Body of pancreas (tissue), 4 donors: ENCODE data around the gene NFIC. TPM values are rescaled to one million over a fixed set of nuclear protein-coding genes. Genes with fewer than 3 reads are reported as not detected.
"Not testable (repeated sequence)": the region's sequence is repeated elsewhere in the genome, so short reads cannot be mapped to it uniquely, and the experiment has no call there.

ENCODE experiments used
- ATAC-seq: fragments of 150-250 bp; one replicate; pipeline ENCODE4 v1.9.1; 2016
- DNase-seq, 4 donors: peaks; one replicate each; pipeline ENCODE4 v3.0.0-alpha.2; 2019
- H3K27ac ChIP-seq, 4 donors: fragments of 200-600 bp; sonication (generic); 1 replicate in 3 of 4; 2 replicates in 1 of 4; pipeline versions ENCODE4 v1.5.1 to v1.6.1; 2016 to 2019; ENCODE audit warnings: mild to moderate bottlenecking in 1 of 4, mixed read lengths in 1 of 4, moderate library complexity in 1 of 4
- H3K27me3 ChIP-seq, 2 donors: fragments of 200-600 bp; sonication (generic); one replicate each; pipeline ENCODE4 v1.6.0; 2016; ENCODE audit warnings: mild to moderate bottlenecking in 1 of 2
- H3K36me3 ChIP-seq, 2 donors: fragments of 200-600 bp; sonication (generic); replicated peaks in 1 of 2; 2 replicates each; pipeline ENCODE4 v1.5.1; 2016; ENCODE audit warnings: low read depth in 2 of 2; ENCODE audit not compliant: insufficient read depth in 1 of 2
- H3K4me1 ChIP-seq: fragments of 200-600 bp; sonication (generic); one replicate; pipeline ENCODE4 v1.6.0; 2016
- H3K4me3 ChIP-seq, 2 donors: fragments of 200-600 bp; sonication (generic); 1 replicate in 1 of 2; 2 replicates in 1 of 2; pipeline ENCODE4 v1.5.1; 2016 to 2019
- H3K9me3 ChIP-seq, 3 donors: fragments of 200-600 bp; sonication (generic); 1 replicate in 2 of 3; 2 replicates in 1 of 3; pipeline ENCODE4 v1.5.1; 2016
- POLR2A ChIP-seq, 3 donors: fragments of 450-650 bp; IDR thresholded peaks; one replicate each; pipeline ENCODE4 v1.6.1; 2016; ENCODE audit warnings: antibody characterized with exemption in 3 of 3, mild to moderate bottlenecking in 2 of 3
- WGBS, 2 donors: methylation state at CpG; one replicate each; pipeline ENCODE4 v1.1.5; 2017; 5-methylcytosine and 5-hydroxymethylcytosine counted together
- intact Hi-C: fragments of 100-400 bp; cut with DNase I; formaldehyde crosslinking; loops from one replicate; pipeline ENCODE4 v1.15.1; 2023
- total RNA-seq, 2 donors: library from RNA; depleted of rRNA; stranded (reverse); fragments of >200 nt; gene quantifications; one replicate each; pipeline ENCODE4 v1.1.0, GENCODE V29; 2016
- TF ChIP-seq, protein P1 (sequence below), 7 experiments: fragments of 450-650 bp in 4 of 7; fragments of 200-600 bp in 3 of 7; sonication (generic) in 3 of 7; IDR thresholded peaks; one replicate each; pipeline ENCODE4 v1.5.1; 2016 to 2019; ENCODE audit warnings: antibody characterized with exemption in 7 of 7

NFIC gene
- total RNA-seq, 2 donors from 2014 or later, result 178 to 186 TPM

DNA sequence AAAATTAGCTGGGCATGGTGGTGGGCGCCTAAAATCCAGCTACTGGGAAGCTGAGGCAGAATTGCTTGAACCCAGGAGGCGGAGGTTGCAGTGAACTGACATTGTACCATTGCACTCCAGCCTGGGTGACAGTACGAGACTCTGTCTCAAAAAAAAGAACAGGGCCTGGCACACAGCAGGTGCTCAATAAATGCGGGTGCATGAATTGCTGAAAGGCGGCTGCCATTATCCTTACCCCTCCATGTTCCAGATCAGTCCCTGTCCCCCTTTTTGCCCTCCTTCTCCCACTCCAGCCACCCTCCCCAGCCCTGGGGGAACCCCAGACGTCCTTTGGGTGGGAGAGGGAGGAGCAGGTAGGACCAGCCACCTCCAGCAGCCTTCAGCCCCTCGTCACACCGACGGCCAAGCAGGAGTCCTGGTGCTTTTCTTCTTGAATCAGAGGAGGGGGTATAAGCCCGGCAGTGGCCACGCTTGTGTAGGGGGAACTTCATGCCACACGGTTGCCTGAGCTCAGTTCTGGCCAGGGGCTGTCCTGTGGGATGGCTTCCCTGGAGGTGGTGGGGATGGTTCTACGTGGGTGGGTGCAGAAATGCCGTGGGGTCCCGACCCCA is 20.4 kb upstream of the NFIC start:
- intact Hi-C loops, result no loop called here
- H3K9me3 ChIP-seq, result no peaks in the 10 kb centered on the region
- ATAC-seq, result no peak
- peak overlapping the region; percentile 90 to 99 (median 98) for H3K27ac ChIP-seq
- WGBS, 2 donors, result 63 to 66% methylated on average over 11 to 15 of the region's 15 CpGs
- peak in 1 of 4 donors; percentile 24 for DNase-seq
- no peaks in the 10 kb centered on the region for H3K27me3 ChIP-seq
- no peaks in the 10 kb centered on the region for H3K36me3 ChIP-seq
- H3K4me3 ChIP-seq, result no peak overlapping the region
- no peak for TF ChIP-seq POLR2A (IDR thresholded peaks at IDR 0.05)
- TF ChIP-seq, protein P1, sequence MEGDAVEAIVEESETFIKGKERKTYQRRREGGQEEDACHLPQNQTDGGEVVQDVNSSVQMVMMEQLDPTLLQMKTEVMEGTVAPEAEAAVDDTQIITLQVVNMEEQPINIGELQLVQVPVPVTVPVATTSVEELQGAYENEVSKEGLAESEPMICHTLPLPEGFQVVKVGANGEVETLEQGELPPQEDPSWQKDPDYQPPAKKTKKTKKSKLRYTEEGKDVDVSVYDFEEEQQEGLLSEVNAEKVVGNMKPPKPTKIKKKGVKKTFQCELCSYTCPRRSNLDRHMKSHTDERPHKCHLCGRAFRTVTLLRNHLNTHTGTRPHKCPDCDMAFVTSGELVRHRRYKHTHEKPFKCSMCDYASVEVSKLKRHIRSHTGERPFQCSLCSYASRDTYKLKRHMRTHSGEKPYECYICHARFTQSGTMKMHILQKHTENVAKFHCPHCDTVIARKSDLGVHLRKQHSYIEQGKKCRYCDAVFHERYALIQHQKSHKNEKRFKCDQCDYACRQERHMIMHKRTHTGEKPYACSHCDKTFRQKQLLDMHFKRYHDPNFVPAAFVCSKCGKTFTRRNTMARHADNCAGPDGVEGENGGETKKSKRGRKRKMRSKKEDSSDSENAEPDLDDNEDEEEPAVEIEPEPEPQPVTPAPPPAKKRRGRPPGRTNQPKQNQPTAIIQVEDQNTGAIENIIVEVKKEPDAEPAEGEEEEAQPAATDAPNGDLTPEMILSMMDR (IDR thresholded peaks at IDR 0.05), result no peak
- peaks cover 85% of the 10 kb centered on the region for H3K4me1 ChIP-seq

DNA sequence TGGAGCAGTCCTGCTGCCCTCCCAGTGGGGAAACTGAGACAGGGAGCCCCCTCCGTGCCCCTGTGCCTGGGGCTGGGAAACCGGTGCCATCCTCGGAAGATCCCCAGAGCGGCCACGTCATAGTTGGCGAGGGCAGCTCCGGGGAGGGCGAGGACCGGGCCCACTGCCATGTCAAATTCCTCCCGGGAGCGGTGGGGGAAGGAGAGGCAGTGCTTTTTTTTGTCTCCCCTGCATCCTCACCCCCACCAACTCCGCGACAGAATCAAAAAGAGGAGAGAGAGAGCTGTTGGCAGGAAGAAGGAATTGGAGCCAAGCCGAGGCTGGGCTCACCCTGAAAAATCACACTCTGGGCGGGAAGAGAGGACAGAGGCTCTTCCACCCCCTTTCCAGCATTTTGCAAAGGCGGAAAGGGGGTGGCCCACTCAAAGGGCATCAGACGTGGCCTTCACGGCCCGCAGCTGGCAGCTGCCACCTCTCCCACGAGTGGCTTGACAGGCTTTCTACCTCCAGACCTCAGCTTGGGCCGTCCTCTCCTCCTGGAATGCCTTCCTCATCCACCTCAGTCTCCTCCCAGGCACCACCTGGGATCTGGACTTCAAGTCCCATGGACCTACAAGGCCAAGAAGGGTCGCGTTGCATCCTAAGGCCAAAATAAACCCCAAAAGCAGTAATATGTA is 19.6 kb upstream of the NFIC start:
- intact Hi-C loops, result no loop called here
- DNase-seq, result peak; percentile 93 to 98 (median 97)
- no peaks in the 10 kb centered on the region for H3K9me3 ChIP-seq
- peak overlapping the region; percentile 90 to 99 (median 98) for H3K27ac ChIP-seq
- no peaks in the 10 kb centered on the region for H3K36me3 ChIP-seq
- peaks cover 87% of the 10 kb centered on the region for H3K4me1 ChIP-seq
- TF ChIP-seq, protein P1 (IDR thresholded peaks at IDR 0.05), result no peak
- TF ChIP-seq POLR2A (IDR thresholded peaks at IDR 0.05), result peak in 2 of 3 donors; percentile 46 to 53
- WGBS, 2 donors, result 1 to 14% methylated on average over 15 to 22 of the region's 23 CpGs
- ATAC-seq, result peak; percentile 74
- H3K4me3 ChIP-seq, result no peak overlapping the region
- H3K27me3 ChIP-seq, result no peaks in the 10 kb centered on the region

DNA sequence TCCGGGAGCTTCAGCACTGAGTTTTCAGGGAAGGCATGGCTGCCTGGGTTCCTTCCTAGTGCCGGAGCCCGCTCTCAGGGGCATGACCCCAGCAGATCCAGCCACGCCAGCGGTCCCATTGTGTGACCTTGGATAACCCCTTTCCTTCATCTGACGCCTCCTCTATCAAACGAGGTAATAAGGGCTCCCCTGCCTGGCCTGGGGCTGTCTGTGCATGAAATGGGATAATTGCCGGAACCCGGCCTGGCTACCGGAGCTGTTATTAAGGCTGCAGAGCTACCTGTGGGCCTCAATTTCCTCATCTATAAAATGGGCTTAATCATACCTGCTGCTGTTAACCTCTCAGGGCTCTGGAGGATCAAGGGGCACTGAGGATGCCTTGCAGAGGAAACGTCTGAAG is 18.3 kb upstream of the NFIC start:
- intact Hi-C loops, result no loop called here
- TF ChIP-seq, protein P1 (IDR thresholded peaks at IDR 0.05), result no peak
- no peak for TF ChIP-seq POLR2A (IDR thresholded peaks at IDR 0.05)
- WGBS, 2 donors, result 68 to 75% methylated on average over 8 to 11 of the region's 11 CpGs
- DNase-seq (peak in 2 of 4 donors; percentile 33 to 34), ATAC-seq (no peak)
- no peaks in the 10 kb centered on the region for H3K27me3 ChIP-seq
- H3K4me1 ChIP-seq, result peaks cover 78% of the 10 kb centered on the region
- H3K36me3 ChIP-seq, result no peaks in the 10 kb centered on the region
- H3K27ac ChIP-seq, result peak overlapping the region; percentile 90 to 99 (median 98)
- H3K4me3 ChIP-seq, result no peak overlapping the region
- H3K9me3 ChIP-seq, result no peaks in the 10 kb centered on the region

DNA sequence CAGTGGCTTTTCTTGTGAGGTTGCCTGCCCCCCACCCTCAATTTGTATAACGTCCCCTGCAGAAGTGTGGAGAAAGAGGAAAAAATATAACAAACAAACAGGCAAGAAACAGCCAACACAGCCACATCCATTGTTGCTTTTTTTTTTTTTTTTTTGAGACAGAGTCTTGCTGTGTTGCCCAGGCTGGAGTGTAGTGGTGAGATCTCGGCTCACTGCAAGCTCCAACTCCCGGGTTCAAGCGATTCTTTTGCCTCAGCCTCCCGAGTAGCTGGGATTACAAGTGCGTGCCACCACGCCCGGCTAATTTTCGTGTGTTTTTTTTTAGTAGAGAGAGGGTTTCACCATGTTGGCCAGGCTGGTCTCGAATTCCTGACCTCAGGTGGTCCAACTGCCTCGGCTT is 17.9 kb upstream of the NFIC start:
- H3K4me3 ChIP-seq, ATAC-seq, H3K27me3 ChIP-seq, intact Hi-C loops, DNase-seq, H3K36me3 ChIP-seq, H3K9me3 ChIP-seq: not testable (repeated sequence)
- Histone ChIP-seq H3K4me1 (peaks cover 73% of the 10 kb centered on the region), H3K27ac (peak overlapping the region in 3 of 4 donors; percentile 90 to 98 (median 97))
- WGBS, 2 donors, result 81 to 89% methylated on average over 8 to 11 of the region's 11 CpGs

DNA sequence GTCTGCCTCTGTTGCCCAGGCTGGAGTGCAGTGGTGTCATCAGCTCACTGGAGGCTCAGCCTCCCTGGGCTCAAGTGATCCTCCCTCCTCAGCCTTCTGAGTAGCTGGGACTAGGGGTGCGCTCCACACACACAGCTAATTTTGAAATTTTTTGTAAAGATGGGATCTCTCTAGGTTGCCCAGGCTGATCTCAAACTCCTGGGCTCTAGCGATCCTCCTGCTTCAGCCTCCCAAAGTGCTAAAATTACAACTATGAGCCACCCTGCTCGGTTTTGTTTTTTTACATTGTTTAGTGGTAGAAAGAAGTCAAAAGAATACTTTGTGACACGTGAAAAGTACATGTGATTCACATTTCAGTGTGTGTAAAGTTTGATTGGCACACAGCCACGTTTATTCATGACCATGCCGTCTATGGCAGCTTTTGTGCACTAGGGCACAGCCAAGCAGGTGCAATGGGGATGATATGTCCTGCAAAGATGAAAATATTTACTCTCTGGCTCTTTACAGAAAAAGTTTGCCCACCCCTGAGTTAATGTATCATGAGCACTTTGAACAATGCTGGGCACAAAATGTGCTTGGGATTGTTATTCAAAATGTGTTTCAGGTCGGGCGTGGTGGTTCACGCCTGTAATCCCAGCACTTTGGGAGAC is 16.2 kb upstream of the NFIC start:
- 23 to 29% methylated on average over 9 of the region's 9 CpGs for WGBS, 2 donors
- peak overlapping the region; percentile 86 to 98 (median 94) for H3K27ac ChIP-seq
- H3K27me3 ChIP-seq, result no peaks in the 10 kb centered on the region
- TF ChIP-seq, protein P1 (IDR thresholded peaks at IDR 0.05), result peak in 5 of 7 experiments; percentile 11 to 52 (median 43)
- peak in 2 of 3 donors; percentile 27 to 46 for TF ChIP-seq POLR2A (IDR thresholded peaks at IDR 0.05)
- H3K4me1 ChIP-seq, result peaks cover 59% of the 10 kb centered on the region
- ATAC-seq, result peak; percentile 62
- intact Hi-C loops, result no loop called here
- H3K4me3 ChIP-seq, result no peak overlapping the region
- no peaks in the 10 kb centered on the region for H3K36me3 ChIP-seq
- DNase-seq, result peak; percentile 81 to 96 (median 90)
- no peaks in the 10 kb centered on the region for H3K9me3 ChIP-seq
